Ammon's horn (tissue), 1 donor: ENCODE results near the gene LCE1A.

Source experiments
- DNase-seq: peaks from one replicate; pipeline ENCODE4 v3.0.0-alpha.2; 2016; ENCODE audit warnings: low spot score

Gene LCE1A, protein sequence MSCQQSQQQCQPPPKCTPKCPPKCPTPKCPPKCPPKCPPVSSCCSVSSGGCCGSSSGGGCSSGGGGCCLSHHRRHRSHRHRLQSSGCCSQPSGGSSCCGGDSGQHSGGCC

GRCh38 chr1:152827173-152827572 lies at the start of gene LCE1A:
LCE1A (plus strand) TSS chr1:152827473; CDS start chr1:152827473, 0 bp downstream.
- no peak for DNase-seq

- no peak for DNase-seq
These were observed 49.6 kb upstream of the LCE1A start for GRCh38 chr1:152777510-152778137.

DNA sequence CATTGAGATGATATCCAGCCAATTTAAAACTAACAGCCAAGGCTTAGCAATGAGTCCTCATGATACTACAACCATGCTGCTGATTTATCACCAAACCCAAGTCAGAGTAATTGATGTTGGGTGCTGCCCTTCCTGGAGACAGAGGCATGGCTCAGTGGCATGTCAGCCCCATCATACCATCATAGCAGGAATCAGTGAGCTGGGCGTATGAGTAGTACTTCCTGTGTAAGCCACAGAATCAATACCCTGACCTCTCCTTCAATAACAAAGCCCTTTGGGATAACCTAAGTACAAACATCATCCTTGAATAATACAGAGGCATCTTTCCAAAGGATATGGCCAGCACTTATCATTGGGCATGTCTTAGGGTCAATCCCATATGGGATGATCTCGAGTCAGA lies 44.2 kb upstream of the LCE1A start:
- DNase-seq, result peak; percentile 0

- peak; percentile 0 for DNase-seq
These were observed 41.2 kb upstream of the LCE1A start, which contains the start of gene LCE1E for GRCh38 chr1:152786077-152786476. LCE1E (plus strand) TSS chr1:152786257; CDS start chr1:152787300, 1,043 bp downstream.

GRCh38 chr1:152795686-152796085 lies 31.6 kb upstream of the LCE1A start:
- DNase-seq, result no peak

GRCh38 chr1:152796421-152796820 lies 30.9 kb upstream of the LCE1A start, which contains the start of gene LCE1D:
LCE1D (plus strand) TSS chr1:152796721; CDS start chr1:152797795, 1,074 bp downstream.
- no peak for DNase-seq

DNA sequence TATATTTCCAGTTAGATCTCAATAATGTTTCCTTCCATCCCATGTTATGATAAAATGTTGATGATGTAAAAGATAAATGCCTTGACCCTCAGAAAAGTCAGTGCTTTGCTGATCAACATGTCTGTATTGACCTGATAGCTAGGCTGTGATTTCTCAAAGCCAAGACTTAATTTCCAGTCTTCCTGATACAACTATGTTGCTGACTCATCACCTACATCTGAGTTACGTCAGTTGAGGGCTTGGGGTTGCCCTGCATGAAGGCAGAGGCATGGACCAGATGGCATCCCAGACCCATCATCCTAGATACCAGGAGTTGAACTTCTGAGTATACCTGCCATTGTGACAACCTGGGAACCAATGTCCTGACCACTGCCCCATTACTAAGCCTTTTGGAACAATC lies 25.9 kb upstream of the LCE1A start:
- no peak for DNase-seq

- DNase-seq, result no peak
These were observed 20.7 kb upstream of the LCE1A start, which contains the start of gene LCE1C for GRCh38 chr1:152806576-152806975. LCE1C (minus strand) TSS chr1:152806651; CDS start chr1:152805478, 1,173 bp downstream.

GRCh38 chr1:152811050-152811449 lies 16.2 kb upstream of the LCE1A start:
- DNase-seq, result no peak

DNA sequence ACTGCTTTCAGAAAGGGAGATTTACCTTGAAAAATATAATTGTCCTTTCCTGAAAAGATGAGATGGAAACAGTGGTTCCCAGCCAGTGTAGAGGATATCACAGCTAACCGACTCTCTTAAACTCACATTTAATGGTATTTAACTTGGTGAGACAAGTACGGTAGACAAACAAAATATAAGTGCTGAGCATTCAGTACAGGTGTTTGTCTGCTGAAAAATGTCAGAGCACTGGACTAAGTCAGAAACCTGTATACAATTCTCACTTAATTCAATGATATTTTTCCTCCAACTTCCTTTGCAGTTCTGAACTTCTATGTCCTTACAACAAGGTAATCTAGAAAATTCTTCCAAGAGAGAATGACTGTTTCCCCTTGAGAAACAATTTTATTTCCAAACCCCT lies 15.6 kb upstream of the LCE1A start, which contains the start of gene LCE1B:
Gene LCE1B, plus strand, starts transcription at position 301 of the 400 bp plus-strand sequence. CDS start 476 bp downstream, outside the sequence.
- DNase-seq, result no peak

DNA sequence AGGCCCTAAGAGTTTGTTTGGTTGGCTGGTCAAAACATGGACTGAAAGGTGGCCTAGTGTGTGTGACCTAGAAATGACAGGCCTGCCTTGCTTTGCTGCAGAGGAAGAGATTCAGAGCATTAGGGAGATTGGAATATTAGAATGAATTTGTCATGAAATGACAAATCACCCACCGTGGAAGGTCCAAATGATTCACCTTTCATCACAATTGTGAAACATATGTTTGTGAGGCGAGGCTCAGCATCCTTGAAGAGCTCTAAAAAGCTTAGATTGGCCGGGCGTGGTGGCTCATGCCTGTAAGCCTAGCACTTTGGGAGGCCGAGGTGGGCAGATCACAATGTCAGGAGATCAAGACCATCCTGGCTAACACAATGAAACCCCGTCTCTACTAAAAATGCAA lies 10.0 kb upstream of the LCE1A start:
- DNase-seq, result no peak

GRCh38 chr1:152823294-152823693 lies 4.0 kb upstream of the LCE1A start:
- no peak for DNase-seq

DNA sequence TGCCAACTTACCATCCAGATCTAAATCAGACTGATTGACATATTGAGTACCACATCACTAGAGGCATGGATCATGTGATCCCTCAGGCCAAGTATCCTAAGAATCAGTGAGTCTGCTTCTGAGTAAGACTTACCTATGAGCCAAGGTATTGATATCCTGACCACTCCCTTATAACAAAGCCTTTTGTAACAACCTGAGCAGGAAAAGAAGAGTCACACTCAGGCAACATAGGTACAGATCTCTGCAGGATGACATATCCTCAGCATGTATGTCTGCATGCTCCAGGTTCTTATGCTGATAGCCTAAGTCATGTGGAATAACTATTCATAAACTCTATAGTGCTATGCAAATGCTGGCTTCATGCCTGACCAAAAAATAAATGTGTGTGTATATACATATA lies 2.3 kb upstream of the LCE1A start:
- no peak for DNase-seq

GRCh38 chr1:152836870-152837269 lies 9.6 kb downstream of the LCE1A start:
- peak; percentile 6 for DNase-seq

DNA sequence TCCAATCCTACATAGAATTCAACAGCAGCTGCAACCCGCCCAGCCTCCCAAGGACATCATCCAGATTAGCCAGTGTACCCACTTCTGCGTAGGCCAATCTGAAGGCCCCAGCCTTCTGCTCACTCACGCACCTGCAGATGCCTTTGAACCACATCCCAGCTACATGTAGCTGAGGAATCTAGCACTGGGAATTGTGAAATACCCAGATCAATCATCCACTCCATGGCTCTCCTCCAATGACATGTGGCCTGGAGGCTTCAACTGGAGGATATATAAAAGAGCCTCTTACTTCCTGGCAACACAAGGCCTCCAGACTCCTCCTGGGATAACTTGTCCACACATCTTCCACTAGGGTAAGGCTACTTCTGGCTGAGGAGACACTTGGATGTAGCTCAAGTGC lies 15.3 kb downstream of the LCE1A start, which contains the start of gene LCE6A:
Gene LCE6A, plus strand, starts transcription at position 301 of the 400 bp plus-strand sequence. CDS start 665 bp downstream, outside the sequence.
- no peak for DNase-seq

- DNase-seq, result no peak
These were observed 28.4 kb downstream of the LCE1A start for GRCh38 chr1:152855661-152856060.

- no peak for DNase-seq
These were observed 30.8 kb downstream of the LCE1A start for GRCh38 chr1:152858062-152858461.

GRCh38 chr1:152859696-152860095 lies 32.4 kb downstream of the LCE1A start, which contains the start of gene LCE7A:
LCE7A (plus strand) TSS chr1:152859996; CDS start chr1:152860698, 702 bp downstream.
- no peak for DNase-seq

GRCh38 chr1:152860129-152860528 lies 32.9 kb downstream of the LCE1A start:
- no peak for DNase-seq

DNA sequence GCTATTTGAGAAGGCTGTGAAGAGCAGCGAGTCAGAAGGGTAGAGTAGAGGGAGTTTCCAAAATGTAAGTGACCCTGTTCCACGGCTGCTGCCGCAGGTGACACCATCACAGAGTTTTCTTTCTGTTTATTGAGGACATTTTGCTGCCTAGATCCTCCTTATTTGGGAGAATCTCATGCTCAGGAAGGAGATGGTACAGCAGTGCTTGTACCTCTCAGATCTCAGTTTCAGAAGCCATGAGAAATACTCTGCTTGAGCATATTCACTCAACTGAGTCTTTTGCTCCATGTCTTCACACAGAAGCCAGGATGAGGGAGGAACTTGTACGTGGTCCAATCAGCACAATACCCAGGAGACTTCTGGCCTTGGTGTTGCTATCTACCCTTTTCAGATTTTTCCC lies 34.1 kb downstream of the LCE1A start:
- DNase-seq, result no peak

DNA sequence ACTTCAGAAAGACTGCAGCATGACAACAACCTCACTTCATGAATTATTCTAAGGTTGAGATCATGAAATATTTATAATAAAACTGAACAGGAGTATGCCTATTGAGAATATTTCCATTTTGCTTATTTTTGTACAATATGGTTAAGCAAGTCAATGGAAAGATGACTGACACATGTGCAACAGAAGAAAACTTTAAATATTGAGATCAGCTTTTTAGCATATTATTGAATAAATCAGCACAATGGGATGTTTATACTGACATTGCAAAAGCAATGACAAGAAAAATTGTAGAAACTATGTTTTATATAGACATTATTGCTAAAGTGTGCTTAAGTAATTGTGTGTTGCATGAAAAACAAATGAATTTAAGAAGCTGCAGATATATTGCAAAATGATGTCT lies 37.2 kb downstream of the LCE1A start:
- DNase-seq, result no peak

GRCh38 chr1:152866321-152866720 lies 39.0 kb downstream of the LCE1A start:
- DNase-seq, result no peak

GRCh38 chr1:152869808-152870419 lies 42.6 kb downstream of the LCE1A start:
- peak; percentile 81 for DNase-seq
